H1 (cell line): Measurements from ENCODE around the gene NINJ2. TPM values are rescaled to one million over a fixed set of nuclear protein-coding genes. Genes with fewer than 3 reads are reported as not detected.

Experiments used
- CTCF ChIA-PET: fragments of 300-600 bp; sonication (Branson Sonifier 250); formaldehyde crosslinking; loops from one replicate; lab custom pipeline; 2021; ENCODE audit not compliant: partially characterized antibody; lab: Charles Lee
- POLR2A ChIA-PET: fragments of 300-600 bp; sonication (Branson Sonifier 250); formaldehyde crosslinking; loops from one replicate; lab custom pipeline; 2021; ENCODE audit warnings: inconsistent platforms; ENCODE audit not compliant: partially characterized antibody; lab: Charles Lee
- DNase-seq, 2 experiments: peaks; one replicate each; pipeline versions ENCODE4 v3.0.0 to v3.0.0-alpha.2; 2010 to 2022; ENCODE audit warnings: low spot score in 2 of 2, low read depth in 1 of 2, mixed read lengths in 1 of 2
- FAIRE-seq: peaks from 2 replicates; lab custom pipeline; 2011; peaks lifted over from hg19 to GRCh38; lab: Jason Lieb, UNC
- H2AFZ ChIP-seq: 2 replicates; pipeline ENCODE4 v1.8.1; 2012; ENCODE audit warnings: low read length, inconsistent platforms
- H2AK5ac ChIP-seq: 2 replicates; pipeline ENCODE4 v1.6.1; 2013; ENCODE audit warnings: low read depth, low read length
- H2BK120ac ChIP-seq: replicated peaks from 2 replicates; pipeline ENCODE3; 2013; ENCODE audit warnings: low read depth, low read length, inconsistent platforms
- H2BK12ac ChIP-seq: 2 replicates; pipeline ENCODE4 v1.6.1; 2013; ENCODE audit warnings: low read depth, low read length
- H2BK15ac ChIP-seq: 2 replicates; pipeline ENCODE4 v1.6.1; 2013; ENCODE audit warnings: low read length
- H2BK20ac ChIP-seq: 2 replicates; pipeline ENCODE4 v1.6.1; 2013; ENCODE audit warnings: low read length
- H2BK5ac ChIP-seq: 2 replicates; pipeline ENCODE4 v1.6.1; 2013; ENCODE audit warnings: low read depth, low read length
- H3K14ac ChIP-seq: 2 replicates; pipeline ENCODE4 v1.6.1; 2013; ENCODE audit warnings: inconsistent platforms; ENCODE audit not compliant: insufficient read length
- H3K18ac ChIP-seq: 2 replicates; pipeline ENCODE4 v1.6.1; 2013; ENCODE audit warnings: low read length; ENCODE audit errors: extremely low read depth
- H3K23ac ChIP-seq: 2 replicates; pipeline ENCODE4 v1.6.1; 2013; ENCODE audit warnings: inconsistent platforms; ENCODE audit not compliant: insufficient read length
- H3K23me2 ChIP-seq: 2 replicates; pipeline ENCODE4 v1.6.1; 2013; ENCODE audit warnings: low read depth, low read length
- H3K27ac ChIP-seq: 2 replicates; pipeline ENCODE4 v1.6.1; 2011; ENCODE audit warnings: low read depth, low read length, inconsistent platforms
- H3K27me3 ChIP-seq, 4 experiments: replicated peaks in 1 of 4; 1 replicate in 1 of 4; 2 replicates in 3 of 4; pipeline versions ENCODE4 v1.6.1 to v1.8.1; 2011 to 2013; ENCODE audit warnings: low read length in 3 of 4, mild to moderate bottlenecking in 3 of 4, inconsistent platforms in 2 of 4, mixed read lengths in 2 of 4, moderate library complexity in 1 of 4; ENCODE audit not compliant: control insufficient read depth in 3 of 4, insufficient read depth in 3 of 4; ENCODE audit errors: extremely low read depth in 1 of 4
- H3K36me3 ChIP-seq, 4 experiments: 2 replicates each; pipeline versions ENCODE4 v1.6.1 to v1.8.1; 2011 to 2013; ENCODE audit warnings: mild to moderate bottlenecking in 4 of 4, low read length in 3 of 4, moderate library complexity in 2 of 4, control low read depth in 1 of 4, inconsistent platforms in 1 of 4; ENCODE audit not compliant: insufficient read depth in 4 of 4, control insufficient read depth in 2 of 4
- H3K4ac ChIP-seq: replicated peaks from 2 replicates; pipeline ENCODE3; 2013; ENCODE audit warnings: low read length, low read depth, mixed read lengths, inconsistent platforms; ENCODE audit not compliant: insufficient read length
- H3K4me1 ChIP-seq, 4 experiments: replicated peaks in 1 of 4; 1 replicate in 1 of 4; 2 replicates in 3 of 4; pipeline versions ENCODE4 v1.6.1 to v1.8.1; 2011 to 2013; ENCODE audit warnings: low read length in 3 of 4, inconsistent platforms in 2 of 4, mixed read lengths in 1 of 4; ENCODE audit not compliant: insufficient read depth in 4 of 4, control insufficient read depth in 3 of 4
- H3K4me2 ChIP-seq, 2 experiments: 2 replicates each; pipeline versions ENCODE4 v1.6.1 to v1.8.1; 2011 to 2013; ENCODE audit warnings: low read depth in 2 of 2, low read length in 2 of 2, control low read depth in 1 of 2, inconsistent platforms in 1 of 2, mild to moderate bottlenecking in 1 of 2; ENCODE audit not compliant: insufficient read depth in 1 of 2
- H3K4me3 ChIP-seq, 4 experiments: fragments of 200-600, 300-600 bp in 1 of 4; sonication (generic), shearing (Covaris generic), sonication (Bioruptor Twin) in 1 of 4; 2 replicates each; pipeline versions ENCODE4 v1.5.1 to v1.8.1; 2011 to 2016; ENCODE audit warnings: low read length in 4 of 4, low read depth in 3 of 4, control low read depth in 2 of 4, inconsistent platforms in 2 of 4, mild to moderate bottlenecking in 2 of 4, mixed read lengths in 1 of 4, moderate library complexity in 1 of 4; ENCODE audit not compliant: insufficient read depth in 2 of 4; ENCODE audit errors: extremely low read depth in 1 of 4
- H3K56ac ChIP-seq: replicated peaks from 2 replicates; pipeline ENCODE3; 2013; ENCODE audit warnings: low read depth, mild to moderate bottlenecking, mixed read lengths, low read length, inconsistent platforms; ENCODE audit not compliant: insufficient read length
- H3K79me1 ChIP-seq: 2 replicates; pipeline ENCODE4 v1.6.1; 2013; ENCODE audit warnings: low read depth, low read length, control low read depth
- H3K79me2 ChIP-seq, 2 experiments: 2 replicates each; pipeline versions ENCODE4 v1.6.1 to v1.8.1; 2012 to 2013; ENCODE audit warnings: low read length in 2 of 2, mild to moderate bottlenecking in 2 of 2, inconsistent platforms in 1 of 2; ENCODE audit not compliant: insufficient read depth in 2 of 2, control insufficient read depth in 1 of 2
- H3K9ac ChIP-seq, 4 experiments: replicated peaks in 1 of 4; 1 replicate in 1 of 4; 2 replicates in 3 of 4; pipeline versions ENCODE4 v1.6.1 to v1.8.1; 2011 to 2013; ENCODE audit warnings: low read depth in 3 of 4, low read length in 3 of 4, control low read depth in 2 of 4, mild to moderate bottlenecking in 2 of 4, moderate library complexity in 2 of 4, inconsistent platforms in 1 of 4; ENCODE audit errors: extremely low read depth in 1 of 4
- H3K9me3 ChIP-seq, 2 experiments: 2 replicates each; pipeline versions ENCODE4 v1.6.1 to v1.8.1; 2012 to 2013; ENCODE audit warnings: mild to moderate bottlenecking in 2 of 2, moderate library complexity in 2 of 2, control low read depth in 1 of 2, inconsistent platforms in 1 of 2, low read depth in 1 of 2, low read length in 1 of 2, mixed read lengths in 1 of 2; ENCODE audit not compliant: insufficient read depth in 2 of 2
- H4K20me1 ChIP-seq, 2 experiments: replicated peaks in 1 of 2; 2 replicates each; pipeline versions ENCODE3 to v1.8.1; 2011 to 2013; ENCODE audit warnings: inconsistent platforms in 2 of 2, low read length in 2 of 2, mild to moderate bottlenecking in 1 of 2; ENCODE audit not compliant: insufficient read depth in 2 of 2, control insufficient read depth in 1 of 2
- H4K5ac ChIP-seq: 2 replicates; pipeline ENCODE4 v1.6.1; 2013; ENCODE audit warnings: low read length, low read depth, mixed read lengths, inconsistent platforms; ENCODE audit not compliant: insufficient read length
- H4K8ac ChIP-seq: 2 replicates; pipeline ENCODE4 v1.8.0; 2013; ENCODE audit warnings: mild to moderate bottlenecking, moderate library complexity, low read length, inconsistent platforms; ENCODE audit not compliant: insufficient read depth; ENCODE audit errors: extremely low read depth
- H4K91ac ChIP-seq: replicated peaks from 2 replicates; pipeline ENCODE3; 2013; ENCODE audit warnings: low read length, mixed read lengths, inconsistent platforms; ENCODE audit not compliant: insufficient read length
- ASH2L ChIP-seq: fragments of 200-600, 300-600 bp; sonication (generic); IDR thresholded peaks from one replicate; pipeline ENCODE4 v1.7.1; 2017; ENCODE audit warnings: low read length
- BRCA1 ChIP-seq: IDR thresholded peaks from 2 replicates; pipeline ENCODE4 v1.6.1; 2012; ENCODE audit warnings: low read depth, low read length, improper control_type of control experiment
- CBX8 ChIP-seq: fragments of 300-800, 300-1000 bp; sonication (generic); IDR thresholded peaks from 2 replicates; pipeline ENCODE4 v1.7.1; 2016; ENCODE audit warnings: low read depth, low read length, borderline replicate concordance
- CTCF ChIP-seq, 3 experiments: IDR thresholded peaks; 1 replicate in 2 of 3; 2 replicates in 1 of 3; pipeline versions ENCODE4 v1.5.1 to v1.6.1; 2011; ENCODE audit warnings: low read length in 3 of 3, mild to moderate bottlenecking in 3 of 3, inconsistent platforms in 2 of 3, low read depth in 1 of 3, moderate library complexity in 1 of 3; ENCODE audit not compliant: insufficient read depth in 1 of 3; ENCODE audit errors: control extremely low read depth in 1 of 3
- E2F6 ChIP-seq: IDR thresholded peaks from 2 replicates; pipeline ENCODE4 v1.6.1; 2012; ENCODE audit warnings: inconsistent platforms
- POLR2A ChIP-seq, 2 experiments: IDR thresholded peaks; 1 replicate in 1 of 2; 2 replicates in 1 of 2; pipeline ENCODE4 v1.6.1; 2011; ENCODE audit warnings: low read depth in 2 of 2, low read length in 2 of 2, mild to moderate bottlenecking in 2 of 2; ENCODE audit errors: control extremely low read depth in 1 of 2
- TAF7 ChIP-seq: optimal IDR thresholded peaks from 2 replicates; pipeline ENCODE3; 2011; ENCODE audit warnings: low read depth, mild to moderate bottlenecking, inconsistent platforms, low read length, moderate library complexity, borderline replicate concordance
- YY1 ChIP-seq: IDR thresholded peaks from 2 replicates; pipeline ENCODE4 v1.6.1; 2011; ENCODE audit warnings: low read depth, mild to moderate bottlenecking, low read length
- WGBS, 2 experiments: shearing (Covaris generic) in 1 of 2; methylation state at CpG; one replicate each; pipeline versions ENCODE4 v1.1.6 to v1.1.7; 2013 to 2015; ENCODE audit warnings: low lambda C conversion rate in 2 of 2, mixed read lengths in 2 of 2, inconsistent platforms in 1 of 2, low coverage in 1 of 2, missing lambda C conversion rate in 1 of 2; ENCODE audit not compliant: insufficient replicate concordance in 2 of 2, insufficient coverage in 1 of 2, insufficient read length in 1 of 2; ENCODE audit errors: extremely low coverage in 1 of 2, missing lambda C conversion rate in 1 of 2; 5-methylcytosine and 5-hydroxymethylcytosine counted together
- polyA plus RNA-seq, 7 experiments: library from polyadenylated mRNA; depleted of rRNA in 3 of 7; stranded (reverse) in 5 of 7; unstranded in 2 of 7; fragments of >200 nt in 5 of 7; fragments of 200-250 nt in 2 of 7; gene quantifications; 1 replicate in 5 of 7; 2 replicates in 1 of 7; 4 replicates in 1 of 7; pipeline versions ENCODE4 v1.2.1 to v1.2.3, GENCODE V29; 2011 to 2013; ENCODE audit warnings: missing spikeins in 2 of 7, mixed read lengths in 2 of 7
- total RNA-seq: library from RNA; stranded (reverse); fragmentation: NEBNext Ultra II Directional; extraction: Animal tissue kit (Norgen Biotek cat#: 25700); gene quantifications from 2 replicates; pipeline ENCODE4 v1.2.1, GENCODE V29; 2021
- TF ChIP-seq, protein P1 (sequence below): IDR thresholded peaks from 2 replicates; pipeline ENCODE4 v1.6.1; 2012; ENCODE audit warnings: low read length, inconsistent platforms

Gene NINJ2
- total and polyA plus RNA-seq, 2 of the 8 experiments (the other 6 are each of a cell fraction or from before 2014, with no cell fraction given) = 1.4 TPM; not detected in 1

DNA sequence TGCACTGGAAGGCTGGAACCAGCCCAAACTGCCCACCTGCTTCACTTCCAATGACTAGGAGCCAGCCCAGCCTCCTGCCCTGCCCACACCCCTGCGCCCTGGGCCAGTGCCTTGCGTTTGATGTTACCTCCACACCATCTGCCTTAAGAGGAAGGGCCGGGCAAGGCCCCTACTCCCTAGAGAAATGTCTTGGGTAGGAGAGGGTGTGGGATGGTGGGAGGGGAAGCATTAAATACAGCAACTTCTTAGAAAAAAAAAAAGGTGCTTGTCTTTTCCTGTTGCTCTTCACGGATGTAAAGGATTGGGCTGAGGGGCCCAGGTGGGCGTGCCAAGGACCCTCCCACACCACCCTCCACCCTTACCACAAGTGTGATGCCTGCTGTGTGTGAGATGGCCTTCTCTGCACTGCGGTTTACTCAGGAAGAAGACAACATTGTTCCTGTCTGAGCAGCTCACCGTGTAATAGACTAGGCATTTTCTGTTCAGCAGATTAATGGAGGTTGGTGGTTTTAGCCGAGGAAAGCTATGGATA is 99.9 kb downstream of the NINJ2 start:
- no peak overlapping the region for H2BK15ac ChIP-seq
- no peak for FAIRE-seq
- no peaks in the 10 kb centered on the region for H3K79me1 ChIP-seq
- no peak overlapping the region for H3K23ac ChIP-seq
- 83% methylated on average over 8 of the region's 8 CpGs; no CpG with 5 or more reads in 1 of the 2 experiments for WGBS, 2 experiments
- no peak overlapping the region; the same call in 1 of the 2 replicates for H3K18ac ChIP-seq
- POLR2A ChIA-PET = interaction anchor here (0.6 kb wide), 1 partner anchor 105 kb away, joined by 3 read pairs; no protein-coding TSS in a partner anchor
- H4K20me1 ChIP-seq = no peaks in the 10 kb centered on the region
- H3K4me2 ChIP-seq = no peak overlapping the region
- H4K91ac ChIP-seq = no peak overlapping the region
- no peak overlapping the region for H3K56ac ChIP-seq
- no peak overlapping the region for H4K8ac ChIP-seq
- no peak overlapping the region for H3K27ac ChIP-seq
- CTCF ChIA-PET = interaction anchor here (1.3 to 4.4 kb wide), 3 partner anchors 12 to 109 kb away, joined by 4 to 23 read pairs (median 15); no protein-coding TSS in a partner anchor
- no peak overlapping the region for H2AK5ac ChIP-seq
- H3K14ac ChIP-seq = no peak overlapping the region
- no peak overlapping the region for H3K9ac ChIP-seq
- no peak overlapping the region for H4K5ac ChIP-seq
- DNase-seq = no peak
- H3K23me2 ChIP-seq = no peaks in the 10 kb centered on the region
- H2BK12ac ChIP-seq = no peak overlapping the region
- no peak overlapping the region for H2BK20ac ChIP-seq
- H3K4me1 ChIP-seq = no peaks in the 10 kb centered on the region
- no peak overlapping the region for H3K4me3 ChIP-seq
- no peaks in the 10 kb centered on the region for H3K9me3 ChIP-seq
- H3K36me3 ChIP-seq = no peaks in the 10 kb centered on the region
- H3K79me2 ChIP-seq = no peaks in the 10 kb centered on the region
- no peaks in the 10 kb centered on the region for H3K27me3 ChIP-seq
- H3K4ac ChIP-seq = no peak overlapping the region
- no peak overlapping the region for H2AFZ ChIP-seq
- no peak overlapping the region for H2BK5ac ChIP-seq
- H2BK120ac ChIP-seq = no peak overlapping the region
- no peak for TF ChIP-seq E2F6
- TF ChIP-seq ASH2L = no peak
- no peak for TF ChIP-seq BRCA1
- no peak for TF ChIP-seq POLR2A (IDR thresholded peaks at IDR 0.05; ENCODE audit: control extremely low read depth in 1 of 2, low read depth in 2 of 2, low read length in 2 of 2)
- no peak for TF ChIP-seq TAF7
- no peak for TF ChIP-seq YY1
- TF ChIP-seq, protein P1, sequence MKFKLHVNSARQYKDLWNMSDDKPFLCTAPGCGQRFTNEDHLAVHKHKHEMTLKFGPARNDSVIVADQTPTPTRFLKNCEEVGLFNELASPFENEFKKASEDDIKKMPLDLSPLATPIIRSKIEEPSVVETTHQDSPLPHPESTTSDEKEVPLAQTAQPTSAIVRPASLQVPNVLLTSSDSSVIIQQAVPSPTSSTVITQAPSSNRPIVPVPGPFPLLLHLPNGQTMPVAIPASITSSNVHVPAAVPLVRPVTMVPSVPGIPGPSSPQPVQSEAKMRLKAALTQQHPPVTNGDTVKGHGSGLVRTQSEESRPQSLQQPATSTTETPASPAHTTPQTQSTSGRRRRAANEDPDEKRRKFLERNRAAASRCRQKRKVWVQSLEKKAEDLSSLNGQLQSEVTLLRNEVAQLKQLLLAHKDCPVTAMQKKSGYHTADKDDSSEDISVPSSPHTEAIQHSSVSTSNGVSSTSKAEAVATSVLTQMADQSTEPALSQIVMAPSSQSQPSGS = no peak
- no peak for TF ChIP-seq CBX8
- TF ChIP-seq CTCF (IDR thresholded peaks at IDR 0.05; ENCODE audit: control extremely low read depth in 1 of 3, insufficient read depth in 1 of 3, low read depth in 1 of 3, low read length in 3 of 3) = no peak
